ENCODE results near the gene TBX15.

GRCh38 chr1:118927427-118928187, 60.5 kb downstream of the TBX15 start:
- TF ChIP-seq POLR2A (IDR thresholded peaks at IDR 0.05) = no peak
- TF ChIP-seq CTCF (IDR thresholded peaks at IDR 0.05) = no peak
- TF ChIP-seq EP300 (IDR thresholded peaks at IDR 0.05) = no peak
